Cardiac fibroblast (primary cell): ENCODE measurements around the gene ADGRA1.

Source experiments
- DNase-seq, 2 donors: peaks; one replicate each; pipeline versions ENCODE4 v3.0.0 to v3.0.0-alpha.2; 2010; ENCODE audit warnings: low read depth in 2 of 2
- H3K4me3 ChIP-seq, 2 donors: replicated peaks in 1 of 2; 1 replicate in 1 of 2; 2 replicates in 1 of 2; pipeline ENCODE4 v1.5.1; 2011; ENCODE audit warnings: low read depth in 2 of 2, low read length in 2 of 2, mild to moderate bottlenecking in 2 of 2, moderate library complexity in 1 of 2
- TF ChIP-seq, protein P1 (sequence below): IDR thresholded peaks from one replicate; pipeline ENCODE4 v1.5.1; 2011; ENCODE audit warnings: low read depth, mild to moderate bottlenecking, low read length, inconsistent platforms

Gene ADGRA1

DNA sequence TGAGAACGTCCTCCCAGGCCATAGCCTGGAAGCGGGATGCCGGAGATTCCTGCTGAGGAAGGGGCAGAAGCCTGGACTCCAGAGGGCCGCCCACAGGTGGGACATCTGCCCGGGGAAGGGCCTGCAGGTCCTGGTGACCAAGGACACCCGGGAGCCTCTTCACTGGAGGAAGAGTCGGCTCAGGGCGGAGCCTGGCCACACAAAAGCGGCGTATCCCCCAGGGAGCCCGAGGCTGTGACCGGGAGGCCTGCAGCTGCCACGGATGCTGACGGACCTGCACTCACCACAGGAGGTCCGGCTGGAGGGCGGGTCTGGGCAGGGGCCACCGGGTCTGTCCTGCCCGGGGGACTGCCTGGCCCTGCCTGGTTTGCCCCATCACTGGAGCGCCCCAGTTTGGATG, 15.5 kb upstream of the ADGRA1 start:
- no peak for DNase-seq
- H3K4me3 ChIP-seq = no peak overlapping the region
- TF ChIP-seq, protein P1, sequence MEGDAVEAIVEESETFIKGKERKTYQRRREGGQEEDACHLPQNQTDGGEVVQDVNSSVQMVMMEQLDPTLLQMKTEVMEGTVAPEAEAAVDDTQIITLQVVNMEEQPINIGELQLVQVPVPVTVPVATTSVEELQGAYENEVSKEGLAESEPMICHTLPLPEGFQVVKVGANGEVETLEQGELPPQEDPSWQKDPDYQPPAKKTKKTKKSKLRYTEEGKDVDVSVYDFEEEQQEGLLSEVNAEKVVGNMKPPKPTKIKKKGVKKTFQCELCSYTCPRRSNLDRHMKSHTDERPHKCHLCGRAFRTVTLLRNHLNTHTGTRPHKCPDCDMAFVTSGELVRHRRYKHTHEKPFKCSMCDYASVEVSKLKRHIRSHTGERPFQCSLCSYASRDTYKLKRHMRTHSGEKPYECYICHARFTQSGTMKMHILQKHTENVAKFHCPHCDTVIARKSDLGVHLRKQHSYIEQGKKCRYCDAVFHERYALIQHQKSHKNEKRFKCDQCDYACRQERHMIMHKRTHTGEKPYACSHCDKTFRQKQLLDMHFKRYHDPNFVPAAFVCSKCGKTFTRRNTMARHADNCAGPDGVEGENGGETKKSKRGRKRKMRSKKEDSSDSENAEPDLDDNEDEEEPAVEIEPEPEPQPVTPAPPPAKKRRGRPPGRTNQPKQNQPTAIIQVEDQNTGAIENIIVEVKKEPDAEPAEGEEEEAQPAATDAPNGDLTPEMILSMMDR = no peak

DNA sequence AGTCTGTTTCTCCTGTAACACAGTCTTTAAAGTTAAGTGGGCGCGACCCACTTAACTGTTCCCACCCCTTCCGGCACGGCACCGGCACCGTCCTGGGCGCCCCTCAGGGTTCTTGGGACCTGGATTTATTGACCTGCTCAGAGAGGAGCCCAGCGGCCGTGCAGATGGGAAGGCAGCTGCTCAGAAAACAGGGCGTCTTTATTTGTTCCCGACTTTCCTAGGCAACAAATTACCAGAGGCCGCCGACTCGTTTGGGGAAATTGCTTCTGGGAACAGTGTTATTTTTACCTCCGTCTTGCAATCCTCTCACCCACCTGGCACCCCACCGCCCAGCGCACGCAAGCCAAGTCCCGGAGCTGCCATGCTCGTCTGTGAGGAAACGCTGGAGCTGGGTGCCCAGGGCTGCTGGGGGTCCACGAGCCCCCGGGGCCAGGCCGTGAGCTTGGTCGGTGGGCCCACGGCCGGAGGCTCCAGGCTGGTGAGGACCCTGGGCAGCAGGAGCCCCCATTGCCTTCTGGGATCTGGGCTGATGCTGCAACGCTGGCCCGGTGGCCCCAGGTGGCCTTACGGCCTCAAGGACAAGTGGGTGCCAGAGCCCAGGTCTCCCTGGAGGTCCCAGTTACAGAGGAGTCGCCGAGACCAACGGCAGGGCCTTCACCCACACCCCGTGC, 14.9 kb upstream of the ADGRA1 start:
- no peak for DNase-seq
- TF ChIP-seq, protein P1 = no peak
- H3K4me3 ChIP-seq = no peak overlapping the region

DNA sequence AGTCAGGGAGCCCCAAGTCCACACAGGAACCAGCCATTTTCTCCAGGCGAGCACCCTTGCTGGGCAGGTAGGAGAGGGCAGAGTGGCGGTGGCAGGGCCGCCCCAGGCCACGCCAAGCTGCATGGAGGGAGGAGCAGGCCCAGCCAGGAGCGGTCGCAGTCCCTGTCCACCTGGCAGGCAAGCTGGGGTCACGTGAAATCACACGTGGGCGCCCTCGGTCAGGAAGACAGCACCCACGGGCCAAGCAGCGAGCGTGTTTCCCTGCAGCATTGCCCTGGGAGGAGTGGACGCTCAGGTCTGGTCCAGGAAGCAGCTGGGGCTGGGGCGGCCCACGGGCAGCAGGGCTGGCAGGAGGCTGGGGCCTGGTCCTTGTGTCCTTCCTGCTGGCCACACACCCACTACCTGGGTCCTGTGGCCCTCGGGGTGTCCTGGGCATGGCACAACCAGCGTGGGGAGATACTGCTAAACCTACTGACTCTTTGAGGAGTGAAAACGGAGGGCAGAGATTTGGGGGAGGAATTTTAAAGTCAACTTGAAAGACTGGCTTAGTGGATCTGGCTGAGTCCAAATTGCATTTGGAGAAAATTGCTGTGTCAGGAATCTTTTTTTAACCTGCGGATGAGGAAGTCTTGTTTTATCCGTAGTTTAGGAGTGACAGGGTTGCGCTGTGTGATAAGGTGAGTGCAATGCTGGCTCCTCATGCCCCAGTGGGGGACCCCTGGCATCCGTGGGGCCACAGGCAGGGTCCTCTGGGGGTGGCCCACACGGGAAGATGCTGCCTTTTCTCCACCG, 12.2 kb upstream of the ADGRA1 start:
- H3K4me3 ChIP-seq = no peak overlapping the region
- no peak for DNase-seq
- TF ChIP-seq, protein P1 = no peak

DNA sequence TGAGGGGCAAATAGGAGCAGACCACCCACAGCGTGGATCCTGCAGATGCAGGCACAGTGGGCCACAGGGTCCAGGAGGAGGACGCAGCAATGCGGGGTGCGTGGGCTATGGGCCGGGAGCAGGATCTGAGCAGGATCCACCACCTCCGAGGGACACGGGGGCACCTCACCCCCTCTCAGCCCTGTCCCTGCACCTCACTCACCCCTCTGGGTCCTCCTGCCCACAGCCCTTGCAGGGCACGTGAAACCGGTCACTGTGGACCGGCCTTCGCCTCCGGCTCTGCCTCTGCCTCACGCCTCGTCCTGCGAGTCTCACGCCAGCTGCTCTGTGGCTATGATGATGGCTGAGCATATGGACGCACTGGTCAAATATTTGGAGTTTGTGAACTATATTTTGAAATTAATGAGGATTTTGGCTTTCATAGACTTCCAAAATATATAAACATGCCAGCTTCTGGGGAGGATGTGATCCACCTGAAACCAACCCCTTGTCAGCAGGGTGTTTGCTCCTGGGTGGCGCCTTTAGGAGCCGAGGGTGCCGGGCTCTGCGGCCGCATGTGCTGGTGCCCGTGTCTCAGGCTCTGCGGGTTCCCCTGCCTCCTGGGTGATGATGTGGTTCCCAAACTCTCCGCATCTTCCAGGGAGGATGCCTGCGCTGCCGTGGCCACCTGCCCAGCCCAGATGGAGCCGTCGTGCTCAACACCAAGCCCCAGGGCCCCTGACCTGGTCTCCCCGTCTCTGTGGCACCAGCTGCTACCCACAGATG, 11.3 kb upstream of the ADGRA1 start:
- TF ChIP-seq, protein P1 = no peak
- H3K4me3 ChIP-seq = no peak overlapping the region
- DNase-seq = no peak

DNA sequence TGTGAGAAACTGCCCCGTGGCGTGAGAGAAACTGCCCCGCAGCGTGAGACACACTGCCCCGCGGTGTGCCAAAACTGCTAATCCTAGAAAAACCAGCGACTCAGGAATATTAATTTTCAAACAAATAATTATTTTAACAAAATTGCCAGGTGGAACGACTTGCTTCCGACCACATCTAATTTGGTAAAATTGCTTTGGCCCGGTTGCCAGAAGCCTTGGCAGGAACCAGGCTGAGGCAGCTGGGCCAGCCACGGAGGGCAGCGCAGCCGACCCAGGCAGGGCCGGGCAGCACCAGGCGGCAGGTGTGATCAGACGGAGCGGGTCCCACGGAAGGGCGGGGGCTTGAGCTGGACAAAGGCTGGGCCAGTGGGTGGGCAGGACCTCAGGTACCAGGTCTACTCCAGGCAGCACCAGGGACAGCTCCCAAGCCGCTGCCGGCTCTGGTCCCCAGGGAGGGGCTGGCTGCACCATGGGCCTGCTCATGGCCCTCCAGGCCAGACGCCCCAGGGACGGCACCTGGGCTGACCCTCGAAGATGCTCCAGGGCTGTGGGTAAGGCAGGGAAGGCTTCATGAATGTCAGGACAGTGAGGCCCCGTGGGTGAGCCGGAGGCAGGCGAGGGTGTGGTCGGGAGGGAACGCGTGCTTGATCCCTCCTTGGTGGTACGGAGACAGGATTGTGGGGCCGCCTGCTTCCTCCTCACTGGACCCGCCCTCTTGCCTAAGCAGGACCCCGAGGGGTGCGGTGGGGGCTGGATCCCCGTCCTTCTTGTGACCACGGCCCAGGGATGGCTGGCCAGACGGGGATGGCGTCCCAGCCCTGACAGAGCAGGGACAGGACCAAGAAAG, 7.7 kb upstream of the ADGRA1 start:
- TF ChIP-seq, protein P1 = no peak
- no peak for DNase-seq
- no peak overlapping the region for H3K4me3 ChIP-seq

DNA sequence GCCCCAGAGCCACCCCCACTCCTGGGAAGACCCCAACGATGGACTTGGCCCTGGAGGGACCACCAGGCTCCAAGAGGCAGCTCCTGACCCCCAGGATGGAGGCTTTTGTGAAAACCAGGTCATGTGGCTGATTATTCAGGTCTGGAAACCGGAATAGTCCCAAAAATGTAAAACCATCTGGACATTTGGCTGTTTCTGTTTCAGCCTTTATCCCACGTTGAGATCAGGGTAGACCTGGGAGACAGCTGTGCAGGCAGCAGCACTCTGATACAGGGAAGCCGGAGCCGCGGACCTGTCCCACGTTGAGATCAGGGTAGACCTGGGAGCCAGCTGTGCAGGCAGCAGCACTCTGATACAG, 7.1 kb upstream of the ADGRA1 start:
- no peak for DNase-seq
- H3K4me3 ChIP-seq = no peak overlapping the region
- TF ChIP-seq, protein P1 = no peak
